DMS114 treated with DMSO at 0.1 percent for 48 hours (cell line): ENCODE results near the gene GGACT.

Experiments
- DNase-seq: peaks from one replicate; lab custom pipeline; 2025; ENCODE audit not compliant: unreplicated experiment; lab: John Stamatoyannopoulos, UW

GGACT gene

DNA sequence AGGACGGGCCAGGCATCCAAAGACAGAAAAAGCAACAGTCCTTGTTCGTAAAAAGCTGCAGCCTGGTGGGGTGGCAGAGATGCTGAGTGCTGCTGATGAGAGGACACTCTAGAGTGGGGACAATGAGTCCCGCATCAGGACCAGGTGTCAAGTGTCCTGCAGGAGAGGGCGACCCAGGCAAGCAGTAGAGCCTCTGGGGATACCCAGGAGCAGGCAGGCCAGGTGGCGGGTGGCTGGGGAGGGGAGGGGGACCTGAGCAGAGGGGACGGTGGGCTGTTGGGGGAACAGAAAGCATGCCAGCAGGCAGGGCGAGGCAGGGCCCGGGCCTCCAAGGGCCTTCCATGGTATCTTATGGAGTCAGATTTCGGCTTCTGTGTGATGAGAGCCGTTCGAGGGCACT lies 35.8 kb downstream of the GGACT start:
- no peak for DNase-seq

DNA sequence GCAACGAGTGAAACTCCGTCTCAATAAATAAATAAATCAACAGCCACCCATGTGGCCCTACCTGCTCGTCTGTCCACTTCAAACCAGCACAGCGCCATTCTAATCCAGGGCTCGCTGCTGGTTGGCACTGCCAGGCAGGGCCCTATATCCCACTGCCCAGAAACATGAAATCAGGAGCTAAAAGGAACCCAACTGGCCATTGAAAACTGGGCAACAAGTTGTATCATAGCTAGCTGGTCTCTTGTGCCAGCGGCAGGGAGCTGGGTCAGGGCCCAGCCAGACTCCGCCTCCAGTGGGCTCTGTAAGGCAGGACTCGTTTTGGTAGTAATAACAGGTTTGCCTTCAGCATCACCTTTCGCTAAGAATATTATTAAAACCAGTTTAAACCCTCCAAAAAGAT lies 39.3 kb downstream of the GGACT start:
- DNase-seq: no peak

GRCh38 chr13:100547791-100548201 lies 40.8 kb downstream of the GGACT start:
- no peak for DNase-seq

- DNase-seq: no peak
Measured at GRCh38 chr13:100546713-100547405, 41.7 kb downstream of the GGACT start.

DNA sequence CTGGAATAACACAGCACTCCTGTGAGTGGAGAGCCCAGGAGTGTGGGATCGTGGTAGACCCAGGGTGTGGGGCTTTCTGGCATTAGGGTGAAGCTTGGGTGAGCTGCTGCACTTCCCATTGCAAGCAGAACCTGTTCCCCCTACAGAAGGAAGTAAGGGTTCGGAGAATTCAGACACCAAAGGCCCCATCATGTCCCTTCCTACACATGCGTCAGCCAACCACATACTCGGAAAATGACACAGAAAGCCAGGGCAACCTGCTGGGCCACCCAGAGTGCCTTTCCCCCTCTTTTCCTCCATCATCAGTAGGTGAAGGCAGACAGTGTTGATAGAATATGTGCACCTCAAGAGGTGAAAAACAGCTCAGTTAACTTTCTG lies 42.9 kb downstream of the GGACT start:
- no peak for DNase-seq

DNA sequence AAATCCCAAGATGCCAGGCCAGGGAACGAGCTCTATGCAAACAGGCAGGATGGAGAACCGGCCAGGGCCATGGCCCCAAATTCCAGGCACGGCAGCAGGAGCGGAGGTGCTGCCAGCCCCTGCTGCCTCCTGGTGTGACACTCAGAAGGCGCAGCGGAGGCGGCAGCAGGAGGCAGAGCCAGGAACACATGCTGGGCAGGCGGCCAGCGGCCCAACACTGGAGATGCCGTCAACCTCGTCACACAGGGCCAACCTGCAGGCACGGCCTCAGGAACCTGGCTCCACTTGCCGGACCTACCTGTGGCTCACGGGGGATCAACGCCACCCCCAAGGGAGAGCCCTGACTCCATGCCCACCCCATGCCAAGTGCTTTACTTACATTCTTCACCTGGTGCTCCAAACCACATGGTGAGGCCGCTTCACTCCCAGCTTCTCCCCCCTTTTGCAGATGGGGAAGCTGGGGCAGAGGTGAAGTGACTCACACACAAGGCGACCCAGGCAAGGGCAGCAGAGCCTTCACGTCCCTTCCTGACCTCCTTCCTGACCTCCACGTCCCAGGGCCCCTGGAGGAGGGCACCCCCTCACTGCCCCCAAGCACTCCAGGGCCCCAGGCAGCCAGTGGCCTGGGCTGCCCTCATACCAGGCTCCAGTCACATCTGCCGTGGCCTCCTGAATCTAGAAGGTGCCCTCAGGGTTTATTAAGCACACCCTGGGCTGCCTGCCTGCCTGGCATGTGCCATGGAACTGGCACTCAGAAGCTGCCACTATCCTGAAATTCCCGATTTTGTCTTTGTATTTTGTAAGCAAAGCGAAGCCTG lies 43.5 kb downstream of the GGACT start:
- no peak for DNase-seq

DNA sequence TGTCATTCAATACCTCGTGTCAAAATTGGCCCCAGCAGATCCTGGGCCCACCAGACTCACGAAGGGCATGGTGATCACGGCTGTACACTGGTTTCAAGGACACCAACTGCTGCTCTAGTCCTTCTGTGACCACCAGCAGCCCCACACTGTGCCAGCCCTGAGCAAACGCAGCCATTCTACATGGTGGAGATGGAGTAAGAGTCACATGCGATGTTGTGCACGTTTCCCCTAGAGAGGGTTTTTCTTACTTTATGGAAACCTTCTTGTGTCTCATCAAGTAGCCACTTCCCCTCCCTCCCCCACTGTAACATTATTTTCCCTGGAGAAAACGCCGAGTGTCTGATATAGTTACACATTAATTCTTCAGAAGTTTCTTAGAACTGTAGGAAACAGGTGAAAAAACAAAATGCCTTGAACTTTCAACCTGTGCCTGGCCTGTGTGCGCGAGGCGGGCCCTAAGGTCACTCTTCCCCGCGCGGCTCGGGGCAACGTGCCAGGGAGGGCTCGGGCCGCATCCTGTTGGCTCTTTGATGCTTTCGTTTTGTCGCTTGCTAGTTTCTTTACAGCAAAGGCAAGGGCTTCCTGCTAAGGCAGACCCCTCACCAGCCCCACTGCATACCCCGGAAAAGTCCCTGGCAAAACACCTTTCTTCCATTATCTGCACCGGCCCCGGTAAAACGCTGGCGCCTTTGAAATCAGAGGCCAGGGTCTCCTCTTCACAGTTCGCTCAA lies 44.6 kb downstream of the GGACT start:
- DNase-seq: no peak

DNA sequence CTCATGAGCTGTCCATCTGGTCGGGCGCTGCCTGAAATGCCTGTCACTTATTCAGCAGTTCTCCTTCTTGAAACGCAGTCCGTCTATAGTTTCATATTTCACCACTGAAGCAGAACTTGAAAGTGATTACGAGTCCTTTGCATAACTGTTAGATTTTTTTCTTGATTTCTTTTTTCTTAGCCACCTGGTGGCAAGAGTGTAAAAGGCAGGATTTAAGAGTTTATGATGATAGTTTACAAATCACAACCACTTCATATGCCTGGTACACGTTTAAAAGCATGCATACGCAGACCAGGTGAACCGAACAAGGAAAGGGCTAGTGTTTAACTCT lies 45.8 kb downstream of the GGACT start:
- no peak for DNase-seq

GRCh38 chr13:100541897-100542825 lies 46.4 kb downstream of the GGACT start:
- DNase-seq: no peak

DNA sequence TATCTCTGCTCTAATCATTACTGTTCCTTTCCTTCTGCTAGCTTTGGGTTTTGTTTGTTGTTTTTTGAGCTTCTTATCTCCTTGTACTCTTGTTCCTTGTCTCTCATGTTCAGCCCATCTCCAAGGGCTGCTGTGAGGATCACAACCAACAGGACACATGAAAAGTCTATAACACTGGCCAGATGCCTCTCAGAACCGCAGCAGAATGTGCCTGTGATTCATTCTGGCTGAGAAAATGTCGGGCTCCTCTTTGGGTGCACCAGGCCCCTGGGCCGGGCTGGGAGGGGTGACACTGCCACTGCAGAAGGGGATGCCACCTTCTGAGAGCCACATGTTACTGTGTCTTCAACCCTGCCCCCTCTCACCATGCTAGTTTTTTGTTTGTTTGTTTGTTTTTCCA lies 48.0 kb downstream of the GGACT start:
- no peak for DNase-seq

DNA sequence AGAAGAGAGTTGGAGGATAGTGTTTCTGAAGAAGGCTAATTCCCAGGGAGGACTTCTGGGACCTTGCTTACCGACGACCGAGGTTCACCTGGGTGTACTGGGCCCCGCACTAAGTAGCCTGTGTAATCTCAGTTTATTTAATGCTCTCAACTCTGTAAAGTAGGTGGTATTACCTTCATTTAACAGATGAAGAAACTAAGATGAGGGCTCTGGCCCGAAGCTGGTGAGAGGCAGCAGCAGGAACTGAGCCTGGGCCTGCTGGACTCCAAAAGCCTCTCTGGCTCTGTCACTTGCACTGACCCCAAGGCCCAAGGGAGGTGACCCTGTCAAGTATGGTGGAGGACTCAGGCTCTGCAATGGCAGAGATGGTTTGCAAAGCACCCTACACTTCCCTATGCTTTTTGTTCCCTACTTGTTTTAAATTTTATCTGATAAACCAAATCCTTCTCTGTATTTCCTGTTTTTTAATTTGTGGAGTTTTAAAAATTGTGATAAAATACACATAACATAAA lies 50.6 kb downstream of the GGACT start:
- no peak for DNase-seq

GRCh38 chr13:100537486-100537885 lies 51.1 kb downstream of the GGACT start:
- no peak for DNase-seq

- no peak for DNase-seq
Measured at GRCh38 chr13:100536643-100537180, 51.9 kb downstream of the GGACT start.

- DNase-seq: no peak
Measured at GRCh38 chr13:100535426-100536135, 53.0 kb downstream of the GGACT start.

DNA sequence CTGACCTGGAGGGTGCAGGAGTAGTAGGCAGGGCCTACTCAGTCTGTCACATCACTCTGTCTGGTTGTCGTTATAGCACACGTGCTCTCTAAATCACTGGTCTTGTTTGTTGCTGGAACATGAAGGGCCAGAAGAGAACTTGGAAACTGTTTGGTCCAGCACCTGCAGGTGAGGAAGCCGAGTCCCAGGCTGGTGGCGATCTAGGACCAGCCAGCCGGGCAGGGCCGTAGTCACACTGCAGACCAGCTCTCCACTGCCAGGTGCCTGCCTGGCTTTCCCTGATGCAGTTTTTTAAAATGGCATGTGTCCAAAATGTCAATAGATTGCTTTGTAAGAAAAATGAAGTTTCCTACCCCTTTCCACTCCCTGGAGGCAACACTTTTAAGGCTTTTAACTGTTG lies 53.7 kb downstream of the GGACT start:
- no peak for DNase-seq

GRCh38 chr13:100534147-100534843 lies 54.3 kb downstream of the GGACT start:
- no peak for DNase-seq

GRCh38 chr13:100533588-100534041 lies 55.0 kb downstream of the GGACT start:
- no peak for DNase-seq

- DNase-seq: no peak
Measured at GRCh38 chr13:100532836-100533435, 55.7 kb downstream of the GGACT start.
